ENCODE measurements around the gene APOO.
"Not testable (repeated sequence)": the region's sequence is repeated elsewhere in the genome, so short reads cannot be mapped to it uniquely, and the experiment has no call there.

APOO gene

GRCh38 chrX:23904096-23904495 is 3.6 kb downstream of the APOO start:
- Histone ChIP-seq H3K79me2 (ENCODE audit: control insufficient read depth, insufficient read depth, low read length, unreplicated experiment) (peaks cover 23% of the 10 kb centered on the region), H3K4me1 (ENCODE audit: control insufficient read depth, insufficient read depth, low read length, unreplicated experiment) (peaks cover 52% of the 10 kb centered on the region), H3K27me3 (ENCODE audit: insufficient read depth, low read length) (no peaks in the 10 kb centered on the region), H3K27ac (ENCODE audit: low read depth, low read length) (peak overlapping the region; percentile 41; the same call in 1 of the 2 replicates), H3K36me3 (ENCODE audit: insufficient read depth, low read length) (no peaks in the 10 kb centered on the region), H2AFZ (ENCODE audit: low read length, unreplicated experiment) (no peak overlapping the region), H3K4me3 (ENCODE audit: low read depth, low read length) (no peak overlapping the region)

- Histone ChIP-seq H3K4me3 (ENCODE audit: low read depth, low read length) (peak overlapping the region; percentile 37; the same call in 1 of the 2 replicates), H2AFZ (ENCODE audit: low read length, unreplicated experiment) (no peak overlapping the region), H3K27ac (ENCODE audit: low read depth, low read length) (peak overlapping the region; percentile 99), H3K4me1 (ENCODE audit: control insufficient read depth, insufficient read depth, low read length, unreplicated experiment) (peaks cover 69% of the 10 kb centered on the region), H3K27me3 (ENCODE audit: insufficient read depth, low read length) (no peaks in the 10 kb centered on the region), H3K36me3 (ENCODE audit: insufficient read depth, low read length) (no peaks in the 10 kb centered on the region), H3K79me2 (ENCODE audit: control insufficient read depth, insufficient read depth, low read length, unreplicated experiment) (peaks cover 28% of the 10 kb centered on the region)
These were observed 5.3 kb downstream of the APOO start for GRCh38 chrX:23902419-23902818.

- Histone ChIP-seq H3K36me3 (ENCODE audit: insufficient read depth, low read length) (no peaks in the 10 kb centered on the region), H3K4me3 (ENCODE audit: low read depth, low read length) (peak overlapping the region; percentile 37; the same call in 1 of the 2 replicates), H2AFZ (ENCODE audit: low read length, unreplicated experiment) (no peak overlapping the region), H3K27ac (ENCODE audit: low read depth, low read length) (peak overlapping the region; percentile 99), H3K4me1 (ENCODE audit: control insufficient read depth, insufficient read depth, low read length, unreplicated experiment) (peaks cover 74% of the 10 kb centered on the region), H3K27me3 (ENCODE audit: insufficient read depth, low read length) (no peaks in the 10 kb centered on the region), H3K79me2 (ENCODE audit: control insufficient read depth, insufficient read depth, low read length, unreplicated experiment) (peaks cover 26% of the 10 kb centered on the region)
These were observed 5.9 kb downstream of the APOO start for GRCh38 chrX:23901805-23902204.

GRCh38 chrX:23901060-23901459 is 6.7 kb downstream of the APOO start:
- Histone ChIP-seq H3K79me2 (ENCODE audit: control insufficient read depth, insufficient read depth, low read length, unreplicated experiment) (peaks cover 19% of the 10 kb centered on the region), H3K27ac (ENCODE audit: low read depth, low read length) (peak overlapping the region; percentile 99), H2AFZ (ENCODE audit: low read length, unreplicated experiment) (no peak overlapping the region), H3K4me3 (ENCODE audit: low read depth, low read length) (peak overlapping the region; percentile 48; the same call in 1 of the 2 replicates), H3K36me3 (ENCODE audit: insufficient read depth, low read length) (no peaks in the 10 kb centered on the region), H3K4me1 (ENCODE audit: control insufficient read depth, insufficient read depth, low read length, unreplicated experiment) (peaks cover 71% of the 10 kb centered on the region), H3K27me3 (ENCODE audit: insufficient read depth, low read length) (no peaks in the 10 kb centered on the region)

GRCh38 chrX:23900220-23900797 is 7.4 kb downstream of the APOO start:
- Histone ChIP-seq H3K4me1 (ENCODE audit: control insufficient read depth, insufficient read depth, low read length, unreplicated experiment) (peaks cover 68% of the 10 kb centered on the region), H3K4me3 (ENCODE audit: low read depth, low read length) (peak overlapping the region; percentile 48; the same call in 1 of the 2 replicates), H3K36me3 (ENCODE audit: insufficient read depth, low read length) (no peaks in the 10 kb centered on the region), H2AFZ (ENCODE audit: low read length, unreplicated experiment) (no peak overlapping the region), H3K27ac (ENCODE audit: low read depth, low read length) (peak overlapping the region; percentile 99), H3K79me2 (ENCODE audit: control insufficient read depth, insufficient read depth, low read length, unreplicated experiment) (peaks cover 13% of the 10 kb centered on the region), H3K27me3 (ENCODE audit: insufficient read depth, low read length) (no peaks in the 10 kb centered on the region)

GRCh38 chrX:23898412-23898959 is 9.3 kb downstream of the APOO start:
- peak overlapping the region; percentile 55 for H3K4me3 ChIP-seq (ENCODE audit: low read depth, low read length)
- H3K27ac ChIP-seq (ENCODE audit: low read depth, low read length) = peak overlapping the region; percentile 99
- peaks cover 14% of the 10 kb centered on the region for H3K79me2 ChIP-seq (ENCODE audit: control insufficient read depth, insufficient read depth, low read length, unreplicated experiment)
- H3K27me3 ChIP-seq (ENCODE audit: insufficient read depth, low read length) = no peaks in the 10 kb centered on the region
- peak overlapping the region; percentile 43 for H2AFZ ChIP-seq (ENCODE audit: low read length, unreplicated experiment)
- H3K4me1 ChIP-seq (ENCODE audit: control insufficient read depth, insufficient read depth, low read length, unreplicated experiment) = peaks cover 62% of the 10 kb centered on the region
- H3K36me3 ChIP-seq (ENCODE audit: insufficient read depth, low read length) = no peaks in the 10 kb centered on the region

GRCh38 chrX:23896981-23897380 is 10.8 kb downstream of the APOO start:
- peak overlapping the region; percentile 99 for H3K27ac ChIP-seq (ENCODE audit: low read depth, low read length)

GRCh38 chrX:23896539-23896938 is 11.2 kb downstream of the APOO start:
- peak overlapping the region; percentile 99 for H3K27ac ChIP-seq (ENCODE audit: low read depth, low read length)
- H3K27me3 ChIP-seq (ENCODE audit: insufficient read depth, low read length); H3K4me3 ChIP-seq (ENCODE audit: low read depth, low read length); H3K36me3 ChIP-seq (ENCODE audit: insufficient read depth, low read length); H2AFZ ChIP-seq (ENCODE audit: low read length, unreplicated experiment): not testable (repeated sequence)
- H3K4me1 ChIP-seq (ENCODE audit: control insufficient read depth, insufficient read depth, low read length, unreplicated experiment) = peaks cover 51% of the 10 kb centered on the region
- H3K79me2 ChIP-seq (ENCODE audit: control insufficient read depth, insufficient read depth, low read length, unreplicated experiment) = peaks cover 14% of the 10 kb centered on the region

More at GRCh38 chrX:23896981-23897380, 10.8 kb downstream of the APOO start:
- peaks cover 14% of the 10 kb centered on the region for H3K79me2 ChIP-seq (ENCODE audit: control insufficient read depth, insufficient read depth, low read length, unreplicated experiment)
- H3K36me3 ChIP-seq (ENCODE audit: insufficient read depth, low read length) = no peaks in the 10 kb centered on the region
- peak overlapping the region; percentile 53 for H3K4me3 ChIP-seq (ENCODE audit: low read depth, low read length)
- H3K4me1 ChIP-seq (ENCODE audit: control insufficient read depth, insufficient read depth, low read length, unreplicated experiment) = peaks cover 55% of the 10 kb centered on the region
- peak overlapping the region; percentile 65 for H2AFZ ChIP-seq (ENCODE audit: low read length, unreplicated experiment)
- no peaks in the 10 kb centered on the region for H3K27me3 ChIP-seq (ENCODE audit: insufficient read depth, low read length)

- peaks cover 42% of the 10 kb centered on the region for H3K4me1 ChIP-seq (ENCODE audit: control insufficient read depth, insufficient read depth, low read length, unreplicated experiment)
- H3K4me3 ChIP-seq (ENCODE audit: low read depth, low read length); H2AFZ ChIP-seq (ENCODE audit: low read length, unreplicated experiment); H3K36me3 ChIP-seq (ENCODE audit: insufficient read depth, low read length); H3K27me3 ChIP-seq (ENCODE audit: insufficient read depth, low read length); H3K27ac ChIP-seq (ENCODE audit: low read depth, low read length); H3K79me2 ChIP-seq (ENCODE audit: control insufficient read depth, insufficient read depth, low read length, unreplicated experiment): not testable (repeated sequence)
These were observed 12.7 kb downstream of the APOO start for GRCh38 chrX:23894993-23895392.

- Histone ChIP-seq H3K27ac (ENCODE audit: low read depth, low read length) (no peak overlapping the region), H3K27me3 (ENCODE audit: insufficient read depth, low read length) (no peaks in the 10 kb centered on the region), H2AFZ (ENCODE audit: low read length, unreplicated experiment) (no peak overlapping the region), H3K36me3 (ENCODE audit: insufficient read depth, low read length) (no peaks in the 10 kb centered on the region), H3K4me1 (ENCODE audit: control insufficient read depth, insufficient read depth, low read length, unreplicated experiment) (peaks cover 18% of the 10 kb centered on the region), H3K79me2 (ENCODE audit: control insufficient read depth, insufficient read depth, low read length, unreplicated experiment) (peaks cover 6% of the 10 kb centered on the region), H3K4me3 (ENCODE audit: low read depth, low read length) (no peak overlapping the region)
These were observed 16.8 kb downstream of the APOO start for GRCh38 chrX:23890933-23891332.

- peak overlapping the region; percentile 90 for H3K27ac ChIP-seq (ENCODE audit: low read depth, low read length)
- H3K4me3 ChIP-seq (ENCODE audit: low read depth, low read length) = peak overlapping the region; percentile 38; the same call in 1 of the 2 replicates
- peaks cover 34% of the 10 kb centered on the region for H3K4me1 ChIP-seq (ENCODE audit: control insufficient read depth, insufficient read depth, low read length, unreplicated experiment)
These were observed 18.7 kb downstream of the APOO start for GRCh38 chrX:23888887-23889501.

More at GRCh38 chrX:23888887-23889501, 18.7 kb downstream of the APOO start:
- Histone ChIP-seq H3K36me3 (ENCODE audit: insufficient read depth, low read length) (no peaks in the 10 kb centered on the region), H3K27me3 (ENCODE audit: insufficient read depth, low read length) (no peaks in the 10 kb centered on the region), H2AFZ (ENCODE audit: low read length, unreplicated experiment) (peak overlapping the region; percentile 31), H3K79me2 (ENCODE audit: control insufficient read depth, insufficient read depth, low read length, unreplicated experiment) (peaks cover 4% of the 10 kb centered on the region)

All from ACC112 (cell line).